Frontal cortex (tissue), 4 donors: ENCODE data around the gene THAP4. TPM values are rescaled to one million over a fixed set of nuclear protein-coding genes. Genes with fewer than 3 reads are reported as not detected.
A peak's percentile ranks its signal among the peaks of the same experiment; 100 is the strongest.

Source experiments
- DNase-seq, 2 donors: peaks; one replicate each; pipeline ENCODE4 v3.0.0; 2012; ENCODE audit warnings: low spot score in 2 of 2
- FAIRE-seq: peaks from 2 replicates; lab custom pipeline; 2012; peaks lifted over from hg19 to GRCh38; lab: Jason Lieb, UNC
- total RNA-seq: library from RNA; depleted of rRNA; stranded (reverse); fragments of >200 nt; gene quantifications from one replicate; pipeline ENCODE4 v1.2.3, GENCODE V29; 2014
- donor health status: control.
- donor health status: control.
- donor health status: control.

The THAP4 gene
- total RNA-seq, 1 donor from 2014 or later: 23.6 TPM

- no peak for FAIRE-seq
- no peak for DNase-seq
These were observed 4.7 kb upstream of the THAP4 start for GRCh38 chr2:241641631-241642030.

- no peak for FAIRE-seq
These were observed 3.3 kb upstream of the THAP4 start for GRCh38 chr2:241640165-241640795.

GRCh38 chr2:241639385-241639784 lies 2.4 kb upstream of the THAP4 start:
- DNase-seq: no peak
- no peak for FAIRE-seq

More at GRCh38 chr2:241640165-241640795, 3.3 kb upstream of the THAP4 start:
- no peak for DNase-seq

GRCh38 chr2:241638940-241639339 lies 2.0 kb upstream of the THAP4 start:
- FAIRE-seq: no peak
- DNase-seq: no peak

- peak in 1 of 2 donors; percentile 64 for DNase-seq
- FAIRE-seq: no peak
These were observed 1.1 kb upstream of the THAP4 start for GRCh38 chr2:241637795-241638660.

- DNase-seq (peak in 1 of 2 donors; percentile 56), FAIRE-seq (no peak)
These were observed 558 bp downstream of the THAP4 start for GRCh38 chr2:241636182-241637017.

- no peak for FAIRE-seq
- DNase-seq: no peak
These were observed 1.2 kb downstream of the THAP4 start for GRCh38 chr2:241635756-241636155.

- no peak for FAIRE-seq
- no peak for DNase-seq
These were observed 3.4 kb downstream of the THAP4 start for GRCh38 chr2:241633561-241633960.

GRCh38 chr2:241632478-241633325 lies 4.3 kb downstream of the THAP4 start:
- FAIRE-seq: no peak
- DNase-seq: no peak

GRCh38 chr2:241629762-241630435 lies 7.1 kb downstream of the THAP4 start:
- FAIRE-seq (no peak), DNase-seq (no peak)

- FAIRE-seq: no peak
- DNase-seq: no peak
These were observed 9.3 kb downstream of the THAP4 start for GRCh38 chr2:241627675-241628074.

- no peak for DNase-seq
- no peak for FAIRE-seq
These were observed 16.6 kb downstream of the THAP4 start for GRCh38 chr2:241620419-241620769.

- no peak for FAIRE-seq
- DNase-seq: no peak
These were observed 17.1 kb downstream of the THAP4 start for GRCh38 chr2:241619597-241620418.

GRCh38 chr2:241618829-241619228 lies 18.1 kb downstream of the THAP4 start:
- DNase-seq (no peak), FAIRE-seq (no peak)

- FAIRE-seq (no peak), DNase-seq (no peak)
These were observed 18.6 kb downstream of the THAP4 start for GRCh38 chr2:241618296-241618805.

- FAIRE-seq: no peak
- DNase-seq: no peak
These were observed 19.4 kb downstream of the THAP4 start for GRCh38 chr2:241617431-241618154.
